IMR-90 (cell line): Measurements from ENCODE around the gene C11orf97. TPM values are rescaled to one million over a fixed set of nuclear protein-coding genes. Genes with fewer than 3 reads are reported as not detected.

Experiments
- ATAC-seq: fragments of 200-7000 bp; cut with Tn5 transposase; 2 replicates; pipeline ENCODE4 v1.9.1; 2020; ENCODE audit warnings: low read depth, mild to moderate bottlenecking, moderate library complexity
- BruUV-seq: library from RNA; stranded (reverse); fragments of 400-500 nt; replicated peaks from 2 replicates; lab custom pipeline; 2021; lab: Mats Ljungman, UMichigan
- CTCF ChIA-PET: fragments of 300-600 bp; formaldehyde crosslinking; extraction: SDS; loops from one replicate; lab custom pipeline; 2021; ENCODE audit warnings: antibody characterized with exemption; lab: Yijun Ruan, JAX
- POLR2A ChIA-PET: fragments of 300-600 bp; sonication (Branson Sonifier 250); formaldehyde crosslinking; loops from one replicate; lab custom pipeline; 2022; ENCODE audit warnings: antibody characterized with exemption; ENCODE audit not compliant: unreplicated experiment; lab: Charles Lee
- DNase-seq: peaks from one replicate; pipeline ENCODE4 v3.0.0; 2013
- H2AFZ ChIP-seq: replicated peaks from 2 replicates; pipeline ENCODE3; 2013; ENCODE audit warnings: low read length, mild to moderate bottlenecking; ENCODE audit not compliant: poor library complexity
- H2AK5ac ChIP-seq: 2 replicates; pipeline ENCODE4 v1.6.1; 2013; ENCODE audit warnings: low read depth, low read length, inconsistent platforms
- H2AK9ac ChIP-seq: replicated peaks from 2 replicates; pipeline ENCODE3; 2013; ENCODE audit warnings: mild to moderate bottlenecking, low read depth, low read length, moderate library complexity; ENCODE audit not compliant: poor library complexity
- H2BK120ac ChIP-seq: 2 replicates; pipeline ENCODE4 v1.6.1; 2013; ENCODE audit warnings: low read depth, low read length, inconsistent platforms
- H2BK15ac ChIP-seq: 3 replicates; pipeline ENCODE4 v1.6.1; 2013; ENCODE audit warnings: low read depth, low read length, inconsistent platforms
- H2BK20ac ChIP-seq: 2 replicates; pipeline ENCODE4 v1.6.1; 2013; ENCODE audit warnings: low read depth, mild to moderate bottlenecking, inconsistent platforms, low read length, moderate library complexity
- H2BK5ac ChIP-seq: 2 replicates; pipeline ENCODE4 v1.6.1; 2013; ENCODE audit warnings: mild to moderate bottlenecking, low read depth, low read length, inconsistent platforms; ENCODE audit not compliant: poor library complexity, severe bottlenecking
- H3K14ac ChIP-seq: replicated peaks from 2 replicates; pipeline ENCODE4 v1.6.1; 2013; ENCODE audit warnings: low read depth, low read length, inconsistent platforms
- H3K18ac ChIP-seq: 2 replicates; pipeline ENCODE4 v1.6.1; 2013; ENCODE audit warnings: low read depth, low read length, control low read depth
- H3K23ac ChIP-seq: 2 replicates; pipeline ENCODE4 v1.6.1; 2013; ENCODE audit warnings: low read depth, low read length, inconsistent platforms
- H3K27ac ChIP-seq: 2 replicates; pipeline ENCODE4 v1.5.1; 2013; ENCODE audit warnings: mild to moderate bottlenecking, control low read depth, low read length; ENCODE audit not compliant: insufficient read depth
- H3K27me3 ChIP-seq: 2 replicates; pipeline ENCODE4 v1.6.1; 2013; ENCODE audit warnings: low read length; ENCODE audit not compliant: control insufficient read depth, insufficient read depth
- H3K36me3 ChIP-seq: 2 replicates; pipeline ENCODE4 v1.6.1; 2013; ENCODE audit warnings: low read length, mixed read lengths; ENCODE audit not compliant: control insufficient read depth, insufficient read depth
- H3K4ac ChIP-seq: 2 replicates; pipeline ENCODE4 v1.6.1; 2013; ENCODE audit warnings: low read depth, low read length, inconsistent platforms
- H3K4me1 ChIP-seq: 2 replicates; pipeline ENCODE4 v1.6.1; 2013; ENCODE audit warnings: low read length, mixed read lengths; ENCODE audit not compliant: control insufficient read depth, insufficient read depth
- H3K4me2 ChIP-seq: 2 replicates; pipeline ENCODE4 v1.6.1; 2013; ENCODE audit warnings: low read depth, mild to moderate bottlenecking, control low read depth, low read length, moderate library complexity
- H3K4me3 ChIP-seq: 2 replicates; pipeline ENCODE4 v1.5.1; 2013; ENCODE audit warnings: low read depth, mild to moderate bottlenecking, control low read depth, low read length, moderate library complexity; ENCODE audit not compliant: insufficient read depth
- H3K56ac ChIP-seq: 2 replicates; pipeline ENCODE4 v1.6.1; 2013; ENCODE audit warnings: low read length, inconsistent platforms; ENCODE audit not compliant: insufficient read depth; ENCODE audit errors: extremely low read depth
- H3K79me1 ChIP-seq, 2 experiments: 2 replicates each; pipeline ENCODE4 v1.6.1; 2013; ENCODE audit warnings: low read length in 2 of 2, inconsistent platforms in 1 of 2, low read depth in 1 of 2
- H3K9ac ChIP-seq: 2 replicates; pipeline ENCODE4 v1.6.1; 2013; ENCODE audit warnings: low read depth, low read length, control low read depth
- H3K9me1 ChIP-seq: 2 replicates; pipeline ENCODE4 v1.6.1; 2013; ENCODE audit warnings: low read length, inconsistent platforms; ENCODE audit not compliant: insufficient read depth
- H3K9me3 ChIP-seq: 2 replicates; pipeline ENCODE4 v1.6.1; 2013; ENCODE audit warnings: low read length; ENCODE audit not compliant: control insufficient read depth, insufficient read depth
- H4K20me1 ChIP-seq: 2 replicates; pipeline ENCODE4 v1.6.1; 2013; ENCODE audit warnings: low read length, inconsistent platforms; ENCODE audit not compliant: insufficient read depth
- H4K5ac ChIP-seq: 2 replicates; pipeline ENCODE4 v1.6.1; 2013; ENCODE audit warnings: mild to moderate bottlenecking, low read depth, low read length, control low read depth
- H4K8ac ChIP-seq, 2 experiments: 2 replicates each; pipeline ENCODE4 v1.6.1; 2013; ENCODE audit warnings: low read depth in 2 of 2, low read length in 2 of 2, control low read depth in 1 of 2, inconsistent platforms in 1 of 2
- H4K91ac ChIP-seq: 2 replicates; pipeline ENCODE4 v1.6.1; 2013; ENCODE audit warnings: low read depth, low read length, inconsistent platforms; ENCODE audit not compliant: insufficient read depth
- BHLHE40 ChIP-seq: fragments of 150-350 bp; IDR thresholded peaks from 2 replicates; pipeline ENCODE4 v1.6.1; 2016; ENCODE audit warnings: mild to moderate bottlenecking, low read depth, low read length
- CEBPB ChIP-seq: IDR thresholded peaks from 2 replicates; pipeline ENCODE4 v1.6.1; 2012; ENCODE audit warnings: low read depth, low read length, improper control_type of control experiment
- CHD1 ChIP-seq: IDR thresholded peaks from 2 replicates; pipeline ENCODE4 v1.6.1; 2012; ENCODE audit warnings: low read depth, low read length, improper control_type of control experiment
- CTCF ChIP-seq: conservative IDR thresholded peaks from 2 replicates; pipeline ENCODE4 v1.5.1; 2012; ENCODE audit warnings: mild to moderate bottlenecking, low read depth, low read length, improper control_type of control experiment
- FOS ChIP-seq: fragments of 150-350 bp; IDR thresholded peaks from 2 replicates; pipeline ENCODE4 v1.6.1; 2016; ENCODE audit warnings: low read depth, low read length
- MAFK ChIP-seq: IDR thresholded peaks from 2 replicates; pipeline ENCODE4 v1.6.1; 2012; ENCODE audit warnings: low read depth, low read length, improper control_type of control experiment
- MAZ ChIP-seq: IDR thresholded peaks from 2 replicates; pipeline ENCODE4 v1.6.1; 2012; ENCODE audit warnings: low read depth, mild to moderate bottlenecking, low read length, improper control_type of control experiment, moderate library complexity, borderline replicate concordance
- MXI1 ChIP-seq: IDR thresholded peaks from 2 replicates; pipeline ENCODE4 v1.6.1; 2012; ENCODE audit warnings: low read depth, mild to moderate bottlenecking, low read length, moderate library complexity, borderline replicate concordance
- NFE2L2 ChIP-seq: fragments of 150-350 bp; IDR thresholded peaks from 2 replicates; pipeline ENCODE4 v1.6.1; 2016; ENCODE audit warnings: low read depth, mild to moderate bottlenecking, low read length
- POLR2A ChIP-seq: IDR thresholded peaks from 2 replicates; pipeline ENCODE4 v1.6.1; 2012; ENCODE audit warnings: mild to moderate bottlenecking, low read depth, low read length
- RAD21 ChIP-seq: IDR thresholded peaks from 2 replicates; pipeline ENCODE4 v1.6.1; 2012; ENCODE audit warnings: low read length, improper control_type of control experiment
- RCOR1 ChIP-seq: IDR thresholded peaks from 2 replicates; pipeline ENCODE4 v1.6.1; 2012; ENCODE audit warnings: mild to moderate bottlenecking, low read length, improper control_type of control experiment; ENCODE audit not compliant: insufficient replicate concordance
- RFX5 ChIP-seq: IDR thresholded peaks from 2 replicates; pipeline ENCODE4 v1.8.0; 2012; ENCODE audit warnings: low read depth, mild to moderate bottlenecking, low read length, moderate library complexity
- SMC3 ChIP-seq: fragments of 150-350 bp; IDR thresholded peaks from 2 replicates; pipeline ENCODE4 v1.6.1; 2016; ENCODE audit warnings: low read depth, mild to moderate bottlenecking, antibody characterized with exemption, low read length, moderate library complexity
- WGBS, 2 experiments: methylation state at CpG; one replicate each; pipeline versions ENCODE4 v1.1.5 to v1.1.7; 2013; ENCODE audit warnings: missing lambda C conversion rate in 2 of 2; ENCODE audit not compliant: insufficient read length in 1 of 2; ENCODE audit errors: extremely low coverage in 2 of 2; 5-methylcytosine and 5-hydroxymethylcytosine counted together
- dilution Hi-C: fragments of 300-500 bp; cut with HindIII; formaldehyde crosslinking; loops from one replicate; pipeline ENCODE4 v1.14.3; 2018; ENCODE audit warnings: low sequenced_read_pairs; ENCODE audit not compliant: unreplicated experiment
- in situ Hi-C: fragments of 300-500 bp; cut with MboI; formaldehyde crosslinking; loops from 3 replicates; pipeline ENCODE4 v1.14.3; 2019; ENCODE audit warnings: low sequenced_read_pairs, inconsistent platforms, mixed read lengths
- intact Hi-C: fragments of 100-400 bp; cut with micrococcal nuclease; formaldehyde crosslinking; loops from 2 replicates; pipeline ENCODE4 v1.10.0; 2022
- polyA plus RNA-seq, 3 experiments: library from polyadenylated mRNA; depleted of rRNA; stranded (reverse); fragments of >200 nt; gene quantifications; 2 replicates each; pipeline ENCODE4 v1.2.3, GENCODE V29; 2012; ENCODE audit warnings: low replicate concordance in 1 of 3
- total RNA-seq: library from RNA; depleted of rRNA; stranded (reverse); fragments of >200 nt; gene quantifications from 2 replicates; pipeline ENCODE4 v1.2.3, GENCODE V29; 2012
- TF ChIP-seq, protein P1 (sequence below): fragments of 150-350 bp; IDR thresholded peaks from 2 replicates; pipeline ENCODE4 v1.6.1; 2016; ENCODE audit warnings: low read depth, mild to moderate bottlenecking, low read length, moderate library complexity, borderline replicate concordance
- TF ChIP-seq, protein P2 (sequence below): fragments of 150-350 bp; IDR thresholded peaks from 2 replicates; pipeline ENCODE4 v1.6.1; 2017; ENCODE audit warnings: mild to moderate bottlenecking, antibody characterized with exemption, low read length, low read depth

Gene C11orf97
- total and polyA plus RNA-seq, 2 of the 4 experiments (the other 2 are of a cell fraction) = not detected

- H2AFZ ChIP-seq = no peak overlapping the region
- POLR2A ChIA-PET = no interaction called here
- dilution Hi-C loops = no loop called here
- no peak overlapping the region for H4K91ac ChIP-seq
- H4K20me1 ChIP-seq = no peaks in the 10 kb centered on the region
- DNase-seq = no peak
- ATAC-seq = no peak
- H3K27me3 ChIP-seq = peaks cover 4% of the 10 kb centered on the region; the same call in 1 of the 2 replicates
- H3K36me3 ChIP-seq = no peaks in the 10 kb centered on the region
- no peak overlapping the region for H2BK120ac ChIP-seq
- WGBS, 2 experiments = no CpG with 5 or more reads among the region's 5 CpGs
- H3K4me1 ChIP-seq = peaks cover 5% of the 10 kb centered on the region
- no TSS peak for BruUV-seq
- no peak overlapping the region for H3K4me2 ChIP-seq
- no peak overlapping the region for H4K5ac ChIP-seq
- no peaks in the 10 kb centered on the region for H3K9me3 ChIP-seq
- no peak overlapping the region for H3K4ac ChIP-seq
- TF ChIP-seq CHD1 (no peak), FOS (no peak), CTCF (no peak), CEBPB (no peak), RCOR1 (no peak), POLR2A (no peak), MXI1 (no peak), SMC3 (no peak), RFX5 (no peak), MAZ (no peak), NFE2L2 (no peak), MAFK (no peak), RAD21 (no peak), BHLHE40 (no peak)
- TF ChIP-seq, protein P1, sequence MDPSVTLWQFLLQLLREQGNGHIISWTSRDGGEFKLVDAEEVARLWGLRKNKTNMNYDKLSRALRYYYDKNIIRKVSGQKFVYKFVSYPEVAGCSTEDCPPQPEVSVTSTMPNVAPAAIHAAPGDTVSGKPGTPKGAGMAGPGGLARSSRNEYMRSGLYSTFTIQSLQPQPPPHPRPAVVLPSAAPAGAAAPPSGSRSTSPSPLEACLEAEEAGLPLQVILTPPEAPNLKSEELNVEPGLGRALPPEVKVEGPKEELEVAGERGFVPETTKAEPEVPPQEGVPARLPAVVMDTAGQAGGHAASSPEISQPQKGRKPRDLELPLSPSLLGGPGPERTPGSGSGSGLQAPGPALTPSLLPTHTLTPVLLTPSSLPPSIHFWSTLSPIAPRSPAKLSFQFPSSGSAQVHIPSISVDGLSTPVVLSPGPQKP = no peak
- TF ChIP-seq, protein P2, sequence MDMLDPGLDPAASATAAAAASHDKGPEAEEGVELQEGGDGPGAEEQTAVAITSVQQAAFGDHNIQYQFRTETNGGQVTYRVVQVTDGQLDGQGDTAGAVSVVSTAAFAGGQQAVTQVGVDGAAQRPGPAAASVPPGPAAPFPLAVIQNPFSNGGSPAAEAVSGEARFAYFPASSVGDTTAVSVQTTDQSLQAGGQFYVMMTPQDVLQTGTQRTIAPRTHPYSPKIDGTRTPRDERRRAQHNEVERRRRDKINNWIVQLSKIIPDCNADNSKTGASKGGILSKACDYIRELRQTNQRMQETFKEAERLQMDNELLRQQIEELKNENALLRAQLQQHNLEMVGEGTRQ = no peak
- no peak overlapping the region for H3K18ac ChIP-seq
- no peak overlapping the region for H2AK5ac ChIP-seq
- intact Hi-C loops = no loop called here
- no peak overlapping the region for H4K8ac ChIP-seq
- no peak overlapping the region for H3K14ac ChIP-seq
- CTCF ChIA-PET = no interaction called here
- no peak overlapping the region for H3K27ac ChIP-seq
- no peaks in the 10 kb centered on the region for H3K79me1 ChIP-seq
- H2BK5ac ChIP-seq = no peak overlapping the region
- peaks cover 5% of the 10 kb centered on the region; the same call in 1 of the 2 replicates for H3K9me1 ChIP-seq
- H2AK9ac ChIP-seq = no peak overlapping the region
- no peak overlapping the region for H3K56ac ChIP-seq
- no peak overlapping the region for H3K23ac ChIP-seq
- H2BK15ac ChIP-seq = no peak overlapping the region
- no peak overlapping the region for H2BK20ac ChIP-seq
- no peak overlapping the region for H3K4me3 ChIP-seq
- H3K9ac ChIP-seq = no peak overlapping the region
- in situ Hi-C loops = loop anchor here (10.0 kb wide), 1 partner anchor 52 kb away; no protein-coding TSS in a partner anchor
Observed at GRCh38 chr11:94576306-94576705, 64.0 kb downstream of the C11orf97 start.
